ENCODE measurements around the gene TRIM27.

DNA sequence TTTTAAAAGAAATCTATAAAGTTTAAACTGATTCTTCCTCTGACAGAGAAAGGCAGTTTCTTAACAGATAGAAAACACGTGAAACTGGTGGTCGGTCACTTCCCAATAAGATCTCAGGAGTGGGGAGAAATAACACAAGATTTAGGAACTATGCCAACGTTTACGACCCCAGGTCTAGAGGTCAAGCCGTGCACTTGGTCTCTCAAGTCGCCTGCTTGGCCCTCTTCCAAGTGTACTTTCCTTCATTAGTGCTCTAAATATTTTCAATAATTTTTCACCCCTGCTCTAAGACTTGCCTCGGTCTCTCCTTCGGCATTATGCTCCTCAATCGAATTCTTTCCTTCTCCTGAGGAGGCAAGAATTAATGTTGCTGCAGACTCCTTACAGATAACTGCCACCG is 61.7 kb downstream of the TRIM27 start:
- TF ChIP-seq POLR2A (IDR thresholded peaks at IDR 0.05): no peak
- TF ChIP-seq, protein P1, sequence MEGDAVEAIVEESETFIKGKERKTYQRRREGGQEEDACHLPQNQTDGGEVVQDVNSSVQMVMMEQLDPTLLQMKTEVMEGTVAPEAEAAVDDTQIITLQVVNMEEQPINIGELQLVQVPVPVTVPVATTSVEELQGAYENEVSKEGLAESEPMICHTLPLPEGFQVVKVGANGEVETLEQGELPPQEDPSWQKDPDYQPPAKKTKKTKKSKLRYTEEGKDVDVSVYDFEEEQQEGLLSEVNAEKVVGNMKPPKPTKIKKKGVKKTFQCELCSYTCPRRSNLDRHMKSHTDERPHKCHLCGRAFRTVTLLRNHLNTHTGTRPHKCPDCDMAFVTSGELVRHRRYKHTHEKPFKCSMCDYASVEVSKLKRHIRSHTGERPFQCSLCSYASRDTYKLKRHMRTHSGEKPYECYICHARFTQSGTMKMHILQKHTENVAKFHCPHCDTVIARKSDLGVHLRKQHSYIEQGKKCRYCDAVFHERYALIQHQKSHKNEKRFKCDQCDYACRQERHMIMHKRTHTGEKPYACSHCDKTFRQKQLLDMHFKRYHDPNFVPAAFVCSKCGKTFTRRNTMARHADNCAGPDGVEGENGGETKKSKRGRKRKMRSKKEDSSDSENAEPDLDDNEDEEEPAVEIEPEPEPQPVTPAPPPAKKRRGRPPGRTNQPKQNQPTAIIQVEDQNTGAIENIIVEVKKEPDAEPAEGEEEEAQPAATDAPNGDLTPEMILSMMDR (IDR thresholded peaks at IDR 0.05): no peak

Data from right lobe of liver (tissue), 4 donors.